IPS-18c (cell line): Measurements from ENCODE around the gene KCTD15.

Experiments
- H3K4me3 ChIP-seq: 2 replicates; pipeline ENCODE4 v1.7.0; 2013; ENCODE audit warnings: low read depth, mild to moderate bottlenecking, low read length, moderate library complexity; ENCODE audit not compliant: insufficient read depth
- H3K9me3 ChIP-seq: one replicate; pipeline ENCODE4 v1.6.1; 2013; ENCODE audit warnings: mild to moderate bottlenecking, low read length, moderate library complexity; ENCODE audit not compliant: control insufficient read depth, insufficient read depth

Gene KCTD15, protein sequence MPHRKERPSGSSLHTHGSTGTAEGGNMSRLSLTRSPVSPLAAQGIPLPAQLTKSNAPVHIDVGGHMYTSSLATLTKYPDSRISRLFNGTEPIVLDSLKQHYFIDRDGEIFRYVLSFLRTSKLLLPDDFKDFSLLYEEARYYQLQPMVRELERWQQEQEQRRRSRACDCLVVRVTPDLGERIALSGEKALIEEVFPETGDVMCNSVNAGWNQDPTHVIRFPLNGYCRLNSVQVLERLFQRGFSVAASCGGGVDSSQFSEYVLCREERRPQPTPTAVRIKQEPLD

DNA sequence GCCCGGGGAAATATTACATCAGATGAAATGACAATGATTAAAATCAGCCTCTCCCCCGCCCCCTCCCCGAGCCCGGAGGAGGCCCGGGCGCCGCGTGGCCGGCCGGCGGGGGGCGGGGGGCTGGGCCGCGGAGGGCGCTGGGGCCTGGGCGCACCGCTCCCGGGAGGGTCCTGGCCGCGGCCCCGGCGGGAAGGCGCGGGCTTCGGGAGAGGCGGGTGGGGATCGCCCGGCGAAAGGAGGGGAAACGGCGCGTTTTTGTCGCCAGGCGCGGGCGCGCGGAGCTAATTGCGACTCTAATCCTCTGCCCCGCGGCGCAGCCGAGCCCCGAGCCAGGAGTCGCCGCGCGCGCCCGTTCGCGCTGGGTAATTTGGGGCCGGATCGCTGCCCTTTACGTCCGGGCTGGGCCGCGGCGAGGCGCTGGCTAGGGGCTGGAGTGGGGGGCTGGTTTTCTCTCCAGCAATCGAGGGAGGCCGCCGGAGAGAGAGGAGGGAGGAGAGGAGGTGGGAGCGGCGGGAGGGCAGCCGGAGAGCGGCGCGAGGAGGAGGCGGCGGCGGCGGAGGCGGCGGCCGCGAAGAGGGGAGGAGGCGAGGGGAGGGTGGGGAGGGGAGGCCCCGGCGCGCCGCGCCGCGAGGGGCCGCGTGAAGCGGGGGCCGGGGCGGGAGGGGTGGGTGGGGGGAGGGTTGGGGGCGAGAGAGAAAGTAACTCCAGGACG lies at the start of gene KCTD15:
TSS of gene KCTD15 (plus strand) at position 707 of the 712 bp plus-strand sequence. CDS start 3,585 bp downstream, outside the sequence.
- H3K4me3 ChIP-seq, result peak within 1 kb of the TSS; percentile 92
- H3K9me3 ChIP-seq, result no peaks in the 10 kb centered on the region

DNA sequence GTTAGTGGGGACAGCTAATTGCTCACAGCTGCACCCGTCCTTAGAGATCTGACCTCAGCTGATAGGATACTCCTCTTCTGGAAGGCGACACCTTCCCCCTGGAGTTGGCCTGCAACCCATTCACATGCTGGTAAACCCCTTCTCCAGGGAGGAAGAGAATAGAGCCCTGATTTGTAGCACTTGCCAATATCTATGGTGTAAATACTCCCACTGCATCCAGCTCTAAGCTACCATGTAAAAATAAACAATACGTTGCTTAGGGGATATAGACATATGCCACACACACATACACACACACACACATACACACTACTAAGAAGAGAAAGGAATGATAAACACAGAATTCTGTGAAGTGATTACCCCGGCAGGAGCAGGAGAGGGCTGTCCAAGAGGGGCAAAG lies 49.4 kb upstream of the KCTD15 start:
- no peak overlapping the region for H3K4me3 ChIP-seq
- H3K9me3 ChIP-seq, result no peaks in the 10 kb centered on the region

DNA sequence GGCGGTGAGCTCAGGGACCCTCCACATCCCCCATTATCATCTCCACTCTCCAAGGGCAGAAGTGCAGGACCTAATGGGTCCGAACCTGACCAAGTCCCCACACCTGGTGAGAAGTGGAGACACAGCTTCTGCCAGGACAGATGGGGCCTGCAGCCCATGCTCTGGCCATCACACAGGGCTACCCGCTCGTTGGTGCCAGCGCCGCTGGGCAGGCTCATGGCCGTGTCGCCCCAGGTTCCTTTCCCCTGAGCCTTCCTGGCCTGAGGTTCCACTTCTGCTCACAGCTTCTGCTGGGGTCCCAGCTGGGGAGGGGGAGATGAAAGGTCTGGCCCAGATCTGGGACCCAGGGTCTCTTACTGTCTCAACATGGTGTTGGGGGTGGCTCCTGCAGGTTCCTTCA lies 48.4 kb upstream of the KCTD15 start:
- no peak overlapping the region for H3K4me3 ChIP-seq
- H3K9me3 ChIP-seq, result no peaks in the 10 kb centered on the region

DNA sequence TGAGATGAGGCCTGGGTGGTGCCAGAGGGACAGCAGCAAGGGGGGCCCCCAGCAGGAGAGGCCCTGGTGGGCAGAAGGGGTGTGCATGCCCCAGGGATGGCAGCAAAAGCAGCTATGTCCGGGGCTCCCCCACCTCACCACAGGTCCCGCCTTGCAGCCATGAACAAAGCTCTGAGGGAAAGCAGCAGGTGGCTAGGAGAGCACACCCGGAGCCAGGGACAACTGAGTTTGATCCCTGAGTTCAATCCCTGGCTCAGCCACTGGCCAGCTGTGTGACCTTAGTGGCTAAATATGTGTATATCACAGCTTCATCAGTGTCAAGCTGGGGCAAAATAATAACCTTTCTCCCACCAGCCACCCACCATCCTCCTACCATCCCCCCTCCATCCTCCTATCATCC lies 47.7 kb upstream of the KCTD15 start:
- Histone ChIP-seq H3K4me3 (no peak overlapping the region), H3K9me3 (no peaks in the 10 kb centered on the region)

DNA sequence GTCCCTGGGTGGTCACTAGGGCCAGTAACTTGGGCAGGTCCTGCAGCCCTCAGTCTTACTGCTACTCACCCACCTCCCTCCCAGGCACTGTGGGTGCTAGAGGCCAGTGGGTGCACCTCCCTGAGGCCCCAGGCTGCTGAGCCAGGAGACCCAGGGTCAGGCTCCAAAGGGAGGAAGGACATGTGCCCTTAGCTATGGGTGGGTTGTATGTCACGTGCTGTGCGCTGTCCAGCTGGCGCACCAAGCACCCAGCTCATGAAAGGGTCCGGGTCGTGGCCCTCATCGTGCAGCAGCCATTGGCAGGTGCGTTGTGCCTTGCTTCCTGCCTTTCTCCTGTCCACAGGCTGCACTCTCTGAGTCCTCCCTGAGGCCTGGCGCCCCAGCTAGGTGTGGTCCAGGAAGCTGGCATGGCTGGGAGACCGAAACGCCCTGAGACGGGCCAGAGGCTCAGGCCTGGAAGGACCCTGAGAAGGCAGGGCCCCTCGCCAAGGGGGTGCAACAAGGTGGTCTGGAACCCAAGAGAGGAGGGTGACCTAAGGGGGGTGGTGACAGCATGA lies 47.0 kb upstream of the KCTD15 start:
- Histone ChIP-seq H3K4me3 (no peak overlapping the region), H3K9me3 (no peaks in the 10 kb centered on the region)

DNA sequence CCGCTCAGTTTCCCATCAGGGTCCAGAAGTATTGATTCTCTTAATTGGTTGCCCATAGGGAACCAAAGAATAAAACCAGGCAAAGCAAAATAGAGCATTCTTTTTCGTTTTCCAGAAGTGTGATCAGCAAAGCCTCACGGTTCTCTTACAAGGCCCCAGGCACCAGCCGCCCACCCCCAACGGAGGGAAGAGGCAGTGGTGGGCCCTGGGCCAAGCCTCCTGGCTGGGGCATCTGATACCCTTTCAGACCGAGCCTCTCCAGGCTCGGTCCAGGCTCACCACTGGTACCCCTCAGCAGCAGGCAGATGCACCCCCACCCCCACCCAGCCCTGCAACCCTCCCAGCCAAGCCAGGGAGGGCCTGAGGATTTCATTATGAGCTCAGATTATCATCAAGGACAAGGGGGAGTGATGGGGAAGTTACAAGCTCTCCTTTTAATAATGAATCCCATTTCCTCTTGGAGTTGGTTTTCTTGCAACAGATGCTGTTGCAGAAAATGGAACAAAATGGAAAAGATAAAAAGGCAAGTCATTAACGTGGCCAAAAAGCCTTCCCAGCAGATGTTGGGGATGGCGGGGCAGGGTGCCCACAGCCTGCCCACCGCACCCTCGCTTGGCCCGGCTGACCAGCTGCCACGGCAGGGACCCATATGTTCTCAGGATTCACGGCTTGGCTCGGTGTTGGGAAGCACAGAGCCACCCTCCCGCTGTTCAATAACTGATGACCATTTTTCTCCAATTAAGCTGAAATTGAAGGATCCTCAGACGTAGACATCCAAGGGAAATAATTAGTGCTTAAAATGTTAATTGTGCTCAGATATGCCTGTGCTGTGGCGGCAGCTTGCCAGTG lies 45.9 kb upstream of the KCTD15 start:
- Histone ChIP-seq H3K4me3 (no peak overlapping the region), H3K9me3 (no peaks in the 10 kb centered on the region)

DNA sequence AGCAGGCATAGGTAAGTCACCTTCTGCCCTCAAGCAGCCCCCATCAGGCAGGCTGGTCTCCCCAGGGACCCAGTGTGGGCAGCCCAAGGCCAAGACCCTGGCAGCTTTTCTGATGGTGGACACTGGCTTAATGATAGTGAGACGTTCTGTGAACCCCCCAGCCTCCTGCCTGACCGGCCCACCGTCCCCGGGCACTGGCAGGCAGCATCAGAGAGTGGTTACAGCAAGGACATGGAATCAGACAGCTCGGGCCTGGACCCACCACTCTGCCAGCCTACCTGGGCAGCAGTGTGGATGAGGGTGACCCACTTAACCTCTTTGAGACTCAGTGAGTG lies 45.3 kb upstream of the KCTD15 start:
- no peaks in the 10 kb centered on the region for H3K9me3 ChIP-seq
- no peak overlapping the region for H3K4me3 ChIP-seq

DNA sequence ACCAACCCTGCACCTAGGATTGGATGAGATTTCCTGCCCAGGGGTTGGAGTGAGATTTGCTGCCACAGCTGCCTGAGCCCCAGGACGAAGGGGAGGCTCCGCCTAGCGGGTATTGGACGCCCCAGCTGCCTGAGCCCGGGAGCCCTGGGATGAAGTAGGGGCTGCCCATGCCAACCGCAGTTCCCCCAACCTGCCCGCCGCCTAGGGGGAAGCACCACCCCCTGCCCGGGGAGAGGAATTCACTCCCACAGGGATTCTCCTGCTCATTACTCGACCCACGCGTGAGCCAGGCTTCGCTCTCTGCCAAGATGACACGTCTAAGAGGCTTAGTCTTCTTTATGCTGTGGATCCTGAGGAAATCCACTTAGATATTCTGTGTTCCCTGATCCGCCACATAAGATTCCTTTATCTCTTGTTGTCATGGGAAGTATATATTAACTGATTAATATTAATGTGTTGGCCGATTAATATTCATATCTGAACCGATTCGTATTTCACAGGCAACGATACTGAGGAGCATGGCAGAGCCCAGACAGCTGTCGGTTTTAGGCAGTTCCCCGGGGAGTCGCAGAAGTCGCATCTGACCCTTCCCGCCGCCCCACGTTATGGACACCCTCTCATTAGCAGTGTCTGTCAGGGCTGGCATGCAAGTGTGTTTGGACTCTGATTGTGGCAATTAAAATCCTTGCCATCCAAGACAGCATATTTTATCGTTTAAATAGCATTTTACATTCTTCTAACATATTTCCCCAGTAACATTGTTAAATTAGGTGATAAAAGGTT lies 44.5 kb upstream of the KCTD15 start:
- Histone ChIP-seq H3K9me3 (no peaks in the 10 kb centered on the region), H3K4me3 (no peak overlapping the region)

DNA sequence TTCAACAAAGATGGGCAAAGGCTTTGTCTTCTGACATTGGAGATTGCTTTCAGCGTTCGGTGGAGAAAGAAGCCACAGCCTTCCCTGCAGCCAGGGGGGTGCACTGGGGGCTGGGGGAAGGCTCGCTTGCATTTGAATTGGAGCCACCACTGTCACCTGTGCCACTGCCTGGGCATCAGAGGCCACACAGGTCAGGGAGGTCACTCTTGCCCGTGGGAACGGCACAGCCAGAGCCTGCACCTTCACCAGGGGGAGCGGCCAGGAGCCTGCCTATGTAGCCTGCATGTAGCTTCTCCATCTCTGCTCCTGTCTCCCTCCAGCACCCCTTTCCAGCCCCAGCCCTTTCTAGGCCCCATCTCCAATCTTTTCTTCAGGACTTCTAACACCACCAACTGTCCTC lies 43.7 kb upstream of the KCTD15 start:
- Histone ChIP-seq H3K9me3 (no peaks in the 10 kb centered on the region), H3K4me3 (no peak overlapping the region)

DNA sequence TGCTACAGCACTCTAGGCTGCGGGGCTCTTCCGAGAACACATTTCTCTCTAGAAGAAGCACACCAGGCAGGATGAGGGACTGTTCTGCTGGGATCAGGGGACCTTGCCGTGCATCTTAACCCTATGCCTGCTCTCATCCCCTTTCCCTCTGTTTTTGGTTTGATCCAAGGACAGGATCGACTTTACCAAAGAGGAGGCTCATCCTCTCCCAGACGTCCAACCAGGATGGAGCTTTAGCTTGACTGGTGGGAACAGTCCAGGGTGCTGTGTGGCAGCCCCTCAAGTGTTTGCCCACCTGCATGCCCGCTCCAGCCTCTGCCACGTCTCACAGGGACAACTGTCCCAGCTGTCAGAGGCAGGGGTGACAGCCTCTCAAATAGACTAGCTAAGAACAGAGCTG lies 42.3 kb upstream of the KCTD15 start:
- Histone ChIP-seq H3K9me3 (no peaks in the 10 kb centered on the region), H3K4me3 (no peak overlapping the region)

DNA sequence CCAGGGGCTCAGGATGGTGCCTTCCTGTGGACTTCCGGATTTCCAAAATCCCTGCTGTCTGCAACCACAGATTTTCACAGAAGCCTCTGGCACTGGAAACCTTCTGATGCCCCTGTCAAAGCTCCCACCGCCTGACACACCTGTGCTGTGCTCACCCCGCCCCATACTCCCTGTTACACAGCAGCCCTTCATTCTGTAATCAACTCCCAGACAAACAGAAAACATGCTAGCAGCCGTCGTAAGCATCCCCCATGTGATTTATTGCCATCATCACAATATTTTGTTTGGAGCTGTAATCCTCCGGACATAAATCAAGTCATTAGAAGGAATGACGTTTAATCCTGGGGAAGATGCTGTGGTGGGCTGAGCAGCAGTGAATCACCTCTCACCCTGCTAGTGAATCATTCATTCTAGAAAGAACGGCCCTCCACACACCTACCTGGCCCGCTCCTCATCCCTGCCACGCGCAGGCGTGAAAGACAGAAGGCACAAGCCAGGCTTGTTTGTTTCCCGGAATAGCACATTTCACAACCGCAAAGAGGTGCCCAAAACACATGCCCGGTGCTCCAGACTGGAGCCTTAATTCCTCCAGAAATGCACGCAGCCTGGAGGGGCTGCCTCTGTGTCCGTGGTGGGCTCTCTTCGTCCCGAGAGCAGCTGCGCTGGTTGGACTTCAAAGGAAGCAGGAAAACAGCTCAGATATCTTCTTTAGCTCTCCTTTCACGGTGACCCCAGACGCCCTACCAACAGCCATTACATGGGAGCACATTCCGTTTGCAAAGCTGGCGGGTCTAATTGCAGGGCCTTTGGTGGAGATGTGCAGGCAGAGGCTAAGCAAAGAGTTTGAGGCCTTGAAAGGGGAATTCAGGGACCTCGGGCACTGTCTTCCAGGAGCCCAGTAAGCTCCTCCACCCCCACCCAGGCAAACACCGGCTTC lies 41.3 kb upstream of the KCTD15 start:
- H3K9me3 ChIP-seq, result no peaks in the 10 kb centered on the region
- no peak overlapping the region for H3K4me3 ChIP-seq

DNA sequence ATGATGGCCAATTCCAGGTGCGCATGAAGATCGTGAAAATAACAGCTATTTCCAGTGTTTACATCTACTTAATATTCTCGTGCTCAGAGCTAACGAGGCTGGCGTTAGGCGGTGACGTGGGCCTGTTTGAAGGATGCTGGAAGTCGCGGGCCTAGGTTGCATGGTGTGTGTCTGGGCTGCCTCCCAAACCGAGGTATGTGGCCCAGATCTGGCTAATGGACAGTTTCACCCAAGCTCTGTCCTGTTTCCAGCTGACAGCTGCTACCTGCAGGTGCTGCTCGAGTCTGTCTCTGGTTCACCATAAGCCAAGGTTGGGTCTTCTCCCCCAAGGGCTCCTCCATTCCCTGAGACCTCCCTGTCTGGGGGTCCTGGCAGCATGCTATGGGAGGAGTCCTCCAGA lies 40.5 kb upstream of the KCTD15 start:
- H3K4me3 ChIP-seq, result no peak overlapping the region
- no peaks in the 10 kb centered on the region for H3K9me3 ChIP-seq

DNA sequence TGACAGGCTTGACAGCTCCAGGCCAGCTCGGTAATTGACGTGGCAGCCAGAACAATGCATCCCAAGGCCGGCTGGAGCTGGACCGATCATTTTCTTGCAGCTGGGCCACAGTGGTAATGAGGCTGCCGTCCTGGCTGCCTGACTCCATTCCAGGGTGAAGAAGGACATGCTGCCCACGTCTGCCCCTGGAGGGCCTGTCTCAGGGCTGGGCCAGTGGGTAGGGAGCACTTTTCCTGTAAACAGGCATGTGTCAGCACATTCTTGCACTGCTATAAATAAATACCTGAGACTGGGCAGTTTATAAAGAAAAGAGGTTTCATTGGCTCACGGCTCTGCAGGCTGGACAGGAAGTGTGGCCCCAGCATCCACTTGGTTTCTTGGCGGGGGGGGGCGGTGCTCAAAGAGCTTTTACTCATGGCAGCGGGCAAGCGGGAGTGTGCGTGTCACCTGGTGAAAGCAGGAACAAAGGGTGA lies 38.1 kb upstream of the KCTD15 start:
- H3K4me3 ChIP-seq, result no peak overlapping the region
- H3K9me3 ChIP-seq, result peaks cover 2% of the 10 kb centered on the region

DNA sequence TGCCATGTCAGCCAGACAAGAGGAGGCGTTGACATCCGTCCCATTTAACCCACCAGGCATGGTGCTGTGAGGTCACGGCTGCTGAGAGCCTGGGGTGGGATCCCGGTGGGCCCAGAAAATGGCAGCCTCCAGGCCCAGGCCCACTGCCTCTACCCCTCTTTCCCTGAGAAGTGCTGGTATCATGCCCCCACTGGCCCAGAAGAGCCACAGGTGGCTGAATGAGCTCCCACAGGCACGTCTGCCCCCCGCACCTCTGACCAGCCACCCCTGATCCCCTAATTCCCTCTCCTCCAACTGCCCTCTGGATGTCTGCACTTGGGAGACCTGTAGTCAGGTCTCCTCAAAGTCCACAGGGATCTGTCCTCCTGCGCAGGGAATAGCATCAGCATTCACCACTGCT lies 37.3 kb upstream of the KCTD15 start:
- H3K9me3 ChIP-seq, result peaks cover 2% of the 10 kb centered on the region
- H3K4me3 ChIP-seq, result no peak overlapping the region

DNA sequence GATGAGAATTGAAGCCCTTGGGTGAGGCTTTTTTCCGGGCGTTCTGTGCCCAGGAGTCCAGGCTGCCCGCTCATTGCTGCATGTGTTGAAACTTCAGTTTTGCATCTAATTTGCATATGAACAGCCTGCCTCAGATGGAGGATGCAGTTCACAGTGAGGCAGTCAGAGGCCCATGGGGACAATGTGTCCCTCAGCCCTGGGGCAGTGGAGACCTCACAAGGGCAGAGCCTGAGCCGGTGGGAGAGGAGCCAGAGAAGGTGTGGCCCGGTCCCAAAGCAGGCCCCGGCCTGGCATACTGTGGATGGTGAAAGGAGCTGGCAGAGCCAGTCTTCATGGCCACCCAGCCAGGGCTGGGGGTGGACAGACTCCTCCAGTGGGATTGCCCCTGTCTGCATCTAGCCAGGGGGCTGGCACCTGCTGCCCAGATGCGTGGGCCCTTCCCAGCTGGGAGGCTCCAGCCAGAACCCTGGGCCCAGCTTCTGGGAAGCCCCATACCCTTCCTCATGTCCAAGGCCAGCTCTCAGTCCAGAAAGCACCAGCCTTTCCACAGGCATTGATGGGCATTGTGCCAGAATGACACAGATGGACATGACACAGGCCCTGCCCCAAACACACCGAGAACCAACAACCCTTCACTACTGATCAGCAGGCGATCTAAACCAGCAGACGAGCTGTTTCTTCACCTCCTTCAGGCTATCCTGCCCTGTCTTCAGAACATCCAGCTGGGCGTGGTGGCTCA lies 32.9 kb upstream of the KCTD15 start:
- H3K9me3 ChIP-seq, result peaks cover 2% of the 10 kb centered on the region
- no peak overlapping the region for H3K4me3 ChIP-seq
